Suppressor macrophage (primary cell): Measurements from ENCODE around the gene SLC39A5.
"Not testable (repeated sequence)": the region's sequence is repeated elsewhere in the genome, so short reads cannot be mapped to it uniquely, and the experiment has no call there.

Source experiments
- DNase-seq, 4 experiments: peaks; one replicate each; pipeline ENCODE4 v3.0.0-alpha.2; 2020 to 2022

The SLC39A5 gene

DNA sequence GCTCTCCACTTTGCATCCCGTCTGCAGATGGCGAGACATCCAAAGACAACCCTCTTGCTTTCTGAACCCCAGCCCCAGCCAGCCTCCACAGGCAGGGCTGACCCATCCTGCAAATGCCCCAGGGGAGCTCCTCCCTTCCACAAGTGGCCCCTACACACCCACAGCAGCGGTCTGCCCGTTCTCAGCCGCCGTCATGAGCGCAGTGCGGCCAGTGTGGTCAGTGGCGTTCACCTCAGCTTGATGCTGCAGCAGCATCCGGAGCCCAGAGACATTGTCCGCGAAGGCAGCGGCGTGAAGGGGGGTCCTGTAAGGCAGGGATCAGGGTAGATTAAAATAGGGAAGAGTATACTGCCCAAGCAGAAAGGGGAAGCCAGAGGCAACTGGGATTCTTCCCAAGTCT, 14.6 kb downstream of the SLC39A5 start:
- no peak for DNase-seq

DNA sequence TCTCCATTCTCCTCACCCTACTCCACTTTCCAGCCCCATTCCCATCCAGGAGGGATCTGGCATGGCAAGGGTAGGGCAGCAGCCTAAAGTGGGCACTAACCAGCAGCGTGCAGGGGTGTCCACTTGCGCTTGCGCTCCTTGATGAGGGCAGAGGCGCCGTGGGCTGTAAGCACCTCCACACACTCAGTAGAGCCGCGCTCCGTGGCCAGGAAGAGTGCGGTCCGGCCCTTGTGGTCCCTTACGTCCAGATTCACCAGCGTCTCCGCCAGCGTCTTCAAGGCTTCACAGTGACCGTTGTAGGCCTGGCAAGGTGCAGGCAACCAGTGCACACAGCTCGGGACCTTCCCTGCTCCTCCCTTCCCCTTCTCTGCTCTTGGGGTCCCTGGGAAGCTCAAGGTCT, 18.1 kb downstream of the SLC39A5 start:
- DNase-seq: no peak

DNA sequence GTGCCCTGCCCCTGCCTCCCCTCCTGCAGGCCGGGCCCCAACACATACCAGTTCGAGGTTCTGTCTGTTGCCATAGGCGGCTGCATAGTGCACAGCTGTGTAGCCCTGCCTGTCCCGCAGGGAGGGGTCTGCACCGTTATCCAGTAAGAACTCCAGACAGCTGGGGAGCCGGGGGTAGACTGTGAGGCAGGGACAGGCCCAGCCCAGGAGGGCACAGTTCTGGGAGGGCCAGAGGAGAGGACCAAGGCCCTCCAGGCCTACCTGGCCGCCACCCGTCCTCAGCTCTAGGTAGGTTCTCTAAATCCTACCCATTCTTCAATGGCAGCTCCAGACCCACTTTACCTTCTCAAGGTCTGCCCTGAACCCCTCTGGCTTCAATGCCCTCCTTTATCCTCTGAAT, 18.9 kb downstream of the SLC39A5 start:
- no peak for DNase-seq

DNA sequence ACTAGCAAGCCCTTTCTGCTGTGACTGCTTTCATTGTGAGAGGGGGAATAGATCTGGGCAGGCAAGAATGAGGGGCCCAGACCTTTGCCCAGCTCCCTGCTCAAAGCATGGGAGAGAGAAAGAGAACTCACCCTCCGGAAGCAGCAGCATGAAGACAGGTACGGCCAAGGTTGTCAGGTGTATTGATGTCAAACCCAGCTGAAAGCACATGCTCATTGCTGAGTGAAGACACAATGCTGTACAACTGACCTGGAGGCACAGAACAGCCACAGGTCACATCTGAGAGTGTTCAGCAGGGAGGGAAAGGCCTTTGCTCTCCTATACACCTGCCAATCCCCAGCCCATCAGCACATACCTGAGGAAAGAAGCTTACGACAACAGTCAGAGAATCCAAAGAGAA, 22.8 kb downstream of the SLC39A5 start:
- no peak for DNase-seq

DNA sequence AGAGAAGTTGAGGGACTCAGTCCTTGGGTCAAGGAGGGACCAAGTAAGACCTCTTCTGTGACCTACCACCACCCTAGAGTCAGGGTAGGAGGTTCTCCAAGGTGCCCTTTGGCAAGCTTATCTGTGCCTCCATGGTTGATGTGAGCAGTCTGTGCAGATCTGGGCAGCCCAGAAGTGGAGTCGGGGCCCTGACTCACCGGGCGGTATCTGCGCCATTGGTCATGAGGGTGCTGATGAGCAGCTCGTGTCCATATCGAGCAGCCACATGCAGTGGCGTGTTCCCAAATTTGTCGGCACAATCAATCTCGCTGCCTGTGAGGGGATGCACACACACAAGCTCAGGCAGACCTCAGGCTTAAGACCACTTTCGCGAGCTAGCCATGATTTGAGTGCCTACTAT, 23.2 kb downstream of the SLC39A5 start:
- no peak for DNase-seq

DNA sequence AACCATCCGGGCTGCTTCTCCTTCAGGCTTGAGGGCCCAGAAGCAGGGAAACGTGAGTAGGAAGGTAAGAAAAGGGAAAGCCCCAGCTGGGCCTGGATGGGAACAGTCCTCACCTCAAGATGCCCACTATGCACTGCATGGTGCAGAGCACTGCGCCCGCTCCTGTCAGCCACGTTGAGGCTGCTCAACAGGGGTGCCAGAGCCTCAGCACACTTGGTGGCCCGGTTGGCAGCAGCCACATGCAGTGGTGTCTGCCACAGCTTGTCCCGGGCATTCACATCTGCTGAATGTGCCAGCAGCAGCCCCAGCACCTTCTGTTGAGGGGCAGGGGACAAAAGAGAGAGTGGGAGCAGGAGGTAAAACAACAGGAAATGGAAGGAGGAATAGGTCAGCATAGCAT, 25.8 kb downstream of the SLC39A5 start:
- no peak for DNase-seq

DNA sequence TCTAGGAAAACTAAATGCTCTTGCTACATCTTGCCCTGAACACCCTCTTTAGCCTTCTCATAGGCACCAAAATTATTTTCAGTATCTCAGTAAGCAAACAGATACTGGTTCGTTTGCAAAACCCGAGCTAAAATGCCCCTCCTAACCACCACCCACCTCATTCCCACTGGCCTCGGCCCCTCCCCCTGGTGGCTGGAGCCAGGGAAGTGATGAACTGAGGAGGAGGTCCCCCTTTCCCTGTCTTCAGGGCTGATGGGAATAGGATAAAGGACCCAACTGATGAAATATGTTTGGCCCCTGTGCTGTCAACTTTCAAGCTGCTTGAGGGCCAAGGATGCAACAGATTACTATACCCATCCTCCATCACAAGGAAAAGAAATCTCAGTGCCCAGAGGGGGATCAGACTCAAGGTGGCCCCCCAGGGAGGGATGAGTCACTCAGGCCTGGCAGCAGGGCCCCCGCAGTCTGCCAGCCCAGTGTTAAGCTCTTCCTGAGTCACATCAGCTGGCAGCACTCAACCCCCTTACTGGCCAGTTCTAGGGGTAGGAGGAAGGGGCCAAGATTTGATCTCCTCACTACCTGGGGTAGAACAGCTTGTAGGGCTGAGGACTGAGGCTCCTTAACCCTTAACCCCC, 26.6 kb downstream of the SLC39A5 start:
- no peak for DNase-seq

DNA sequence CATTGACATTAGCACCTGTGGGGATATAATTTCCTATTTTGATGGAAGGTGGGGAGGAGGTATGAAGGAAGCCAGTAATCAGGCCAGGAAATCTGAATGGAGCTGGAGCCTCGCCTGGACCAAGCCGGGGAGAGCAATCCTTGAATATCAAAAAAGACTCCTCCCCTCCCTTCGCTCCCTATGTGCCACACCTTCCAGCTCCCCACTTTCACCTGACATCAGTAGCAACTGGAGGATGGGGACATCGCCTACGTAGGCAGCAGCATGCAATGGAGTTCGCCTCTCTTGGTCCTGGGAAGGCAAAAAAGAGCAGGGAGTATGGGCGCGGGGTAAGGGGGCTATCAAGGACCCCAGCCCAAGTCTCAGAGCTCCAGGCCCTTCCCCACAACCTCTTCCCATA, 27.2 kb downstream of the SLC39A5 start:
- DNase-seq: no peak

DNA sequence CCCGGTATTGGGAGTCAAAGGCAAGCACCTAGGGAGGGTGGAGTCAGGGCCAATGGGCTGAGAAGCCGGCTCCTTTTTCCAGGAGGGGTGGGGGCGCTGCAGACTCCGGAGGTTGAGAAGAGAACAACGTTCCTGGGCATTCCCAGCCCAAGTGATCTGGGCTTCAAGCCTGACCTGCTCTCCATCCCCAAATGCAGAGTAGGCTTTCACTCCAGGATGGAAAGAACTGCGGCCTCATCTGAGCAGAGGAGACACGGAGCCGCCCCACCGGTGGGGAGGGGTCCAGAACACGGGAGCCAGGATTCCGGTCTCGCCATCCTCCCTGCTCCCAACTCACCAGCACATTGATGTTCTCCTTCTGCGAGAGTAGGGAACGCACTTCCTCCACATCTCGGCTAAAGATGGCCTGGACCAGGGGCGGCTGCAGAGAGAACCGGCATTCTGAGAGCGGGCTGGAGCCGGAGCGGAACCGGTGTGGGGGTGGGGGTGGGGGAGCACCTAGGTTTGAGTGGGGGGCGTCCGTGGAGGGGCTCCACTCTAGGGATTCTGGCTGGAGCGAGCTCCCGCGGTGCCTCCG, 27.7 kb downstream of the SLC39A5 start:
- DNase-seq: peak; percentile 4 to 48 (median 26)

DNA sequence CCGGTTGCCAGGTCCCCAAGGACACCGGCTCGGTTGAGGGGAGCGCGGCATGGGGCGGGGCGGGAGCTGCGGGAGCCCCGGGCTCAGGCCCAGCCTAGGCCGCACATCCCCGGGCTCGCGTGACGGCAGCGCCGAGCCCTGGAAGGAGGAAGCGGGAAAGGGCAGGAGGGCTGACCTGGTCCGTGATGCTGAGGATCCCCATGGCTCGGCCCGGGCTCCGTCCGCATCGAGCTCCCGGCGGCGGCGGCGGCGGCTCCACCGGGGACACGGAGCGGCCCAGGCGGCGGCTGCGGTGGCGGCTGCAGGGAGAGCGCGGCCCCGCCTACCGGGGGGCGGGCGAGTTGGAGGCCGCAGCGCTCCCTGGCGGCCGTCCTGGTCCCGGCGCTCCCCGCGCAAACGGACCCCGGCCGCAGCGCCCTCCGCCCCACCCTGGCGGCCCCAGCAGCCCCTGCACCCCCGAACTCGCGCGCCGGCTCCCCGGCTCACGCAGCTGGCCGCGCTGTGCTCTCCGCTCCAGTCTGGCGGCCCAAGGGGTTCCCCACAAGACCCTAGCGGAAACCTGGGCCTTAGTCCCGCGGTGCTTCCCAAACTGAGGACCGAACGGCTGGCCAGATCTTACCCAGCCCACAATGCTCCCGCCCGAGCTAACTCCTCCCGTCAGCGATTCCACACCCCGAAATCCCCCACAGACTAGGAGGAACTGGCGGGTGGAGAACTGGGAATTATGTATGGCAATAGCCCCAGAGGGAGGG, 28.4 kb downstream of the SLC39A5 start, which contains the start of gene ANKRD52:
Gene ANKRD52, minus strand, starts transcription at position 317 of the 752 bp plus-strand sequence. Its CDS starts 115 bp downstream, at position 202.
- peak; percentile 83 to 95 (median 90) for DNase-seq

DNA sequence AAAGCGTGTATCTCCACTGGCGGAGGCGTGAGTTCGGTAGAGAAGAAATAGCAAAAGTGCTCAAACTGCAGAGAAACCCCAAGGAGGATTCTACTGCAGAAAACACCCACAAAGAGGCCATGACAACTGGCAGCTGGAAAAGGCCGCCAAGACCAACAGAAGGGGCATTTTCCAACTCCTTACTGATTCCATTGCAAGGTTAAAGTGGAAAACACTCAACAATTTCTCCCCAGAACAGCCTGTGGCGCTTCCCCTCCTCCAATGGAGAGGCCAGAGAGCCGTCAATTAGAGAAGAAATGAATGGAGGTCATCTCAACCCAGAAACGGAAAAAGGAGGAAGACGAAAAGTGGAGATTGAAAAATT, 29.0 kb downstream of the SLC39A5 start:
- DNase-seq: no peak

DNA sequence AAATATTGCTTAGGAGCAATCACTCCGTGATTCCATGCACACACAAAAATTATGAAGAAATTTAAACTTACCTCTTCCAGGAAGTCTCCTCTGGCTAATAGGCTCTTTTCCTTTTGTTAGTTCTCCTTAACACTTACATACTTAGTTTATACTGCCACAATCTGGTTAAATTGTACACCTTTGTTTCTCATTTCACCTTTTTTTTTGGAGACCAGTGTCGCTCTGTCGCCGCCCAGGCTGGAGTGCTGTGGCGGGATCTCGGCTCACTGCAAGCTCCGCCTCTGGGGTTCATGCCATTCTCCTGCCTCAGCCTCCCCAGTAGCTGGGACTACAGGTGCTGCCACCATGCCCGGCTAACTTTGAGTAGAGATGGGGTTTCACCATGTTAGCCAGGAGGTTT, 30.5 kb downstream of the SLC39A5 start:
- DNase-seq: no peak

DNA sequence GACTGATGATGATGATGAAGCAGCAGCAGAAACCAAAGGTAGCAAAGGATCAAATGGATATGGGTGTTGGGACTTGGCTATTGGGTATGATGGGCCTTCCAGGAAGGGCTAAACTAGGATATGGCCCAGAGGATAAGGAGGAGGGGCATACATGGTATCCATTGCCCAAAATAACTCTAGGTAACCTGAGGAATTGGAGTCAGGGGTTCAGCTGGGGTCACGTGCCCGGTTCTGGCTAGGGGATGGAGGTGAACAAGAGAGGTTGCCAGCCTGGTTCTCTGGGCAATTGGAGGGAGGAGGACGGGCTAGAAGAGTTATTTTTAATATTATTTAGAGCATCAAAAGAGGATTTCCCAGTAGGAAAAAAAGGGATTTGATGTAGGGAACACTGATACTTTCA, 31.1 kb downstream of the SLC39A5 start:
- DNase-seq: no peak

DNA sequence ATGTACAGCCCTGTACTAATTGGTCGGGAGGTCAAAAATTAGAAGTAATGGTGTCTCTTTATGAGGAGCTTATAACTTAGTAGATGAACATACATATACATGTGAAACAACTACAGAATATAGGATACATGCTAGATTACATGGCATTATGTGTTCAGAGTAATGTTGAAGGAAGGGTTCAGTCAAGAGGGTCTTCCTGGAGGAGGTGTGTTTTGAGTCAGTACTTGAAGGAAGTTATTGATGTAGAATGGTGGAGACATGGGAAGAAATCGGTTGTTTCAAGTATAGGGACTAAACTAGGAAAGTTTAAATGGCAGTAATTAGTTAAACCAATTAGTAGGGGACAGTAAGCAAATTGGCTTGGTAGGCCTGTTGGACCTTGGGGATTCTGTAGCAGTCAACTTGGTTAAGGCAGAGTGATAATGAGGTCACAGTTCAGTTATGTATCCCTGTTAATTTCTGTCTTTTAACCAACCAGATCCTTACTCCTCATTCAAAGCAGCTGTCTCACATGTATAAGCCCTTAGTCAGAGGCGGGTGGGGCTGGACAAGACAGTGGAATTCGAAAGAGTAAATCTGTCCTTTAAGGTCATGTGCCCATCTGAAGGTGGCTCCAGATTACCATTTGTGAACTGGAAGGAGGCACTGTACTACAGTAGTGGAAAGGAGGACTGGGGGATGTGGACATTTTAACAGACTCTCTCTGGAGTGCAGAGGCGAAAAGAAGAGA, 31.8 kb downstream of the SLC39A5 start:
- DNase-seq: no peak

DNA sequence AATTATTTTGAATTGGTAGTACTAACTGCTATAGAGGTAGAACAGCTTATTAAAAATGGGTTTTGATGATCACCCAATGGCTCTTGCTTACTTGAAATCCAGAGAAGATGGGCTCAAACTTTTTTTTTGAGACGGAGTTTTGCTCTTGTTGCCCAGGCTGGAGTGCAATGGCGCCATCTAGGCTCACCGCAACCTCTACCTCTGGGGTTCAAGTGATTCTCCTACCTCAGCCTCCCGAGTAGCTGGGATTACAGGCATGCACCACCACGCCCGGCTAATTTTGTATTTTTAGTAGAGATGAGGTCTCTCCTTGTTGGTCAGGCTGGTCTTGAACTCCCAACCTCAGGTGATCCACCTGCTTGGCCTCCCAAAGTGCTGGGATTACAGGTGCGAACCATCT, 33.1 kb downstream of the SLC39A5 start:
- DNase-seq: peak in 1 of 4 experiments; percentile 10

DNA sequence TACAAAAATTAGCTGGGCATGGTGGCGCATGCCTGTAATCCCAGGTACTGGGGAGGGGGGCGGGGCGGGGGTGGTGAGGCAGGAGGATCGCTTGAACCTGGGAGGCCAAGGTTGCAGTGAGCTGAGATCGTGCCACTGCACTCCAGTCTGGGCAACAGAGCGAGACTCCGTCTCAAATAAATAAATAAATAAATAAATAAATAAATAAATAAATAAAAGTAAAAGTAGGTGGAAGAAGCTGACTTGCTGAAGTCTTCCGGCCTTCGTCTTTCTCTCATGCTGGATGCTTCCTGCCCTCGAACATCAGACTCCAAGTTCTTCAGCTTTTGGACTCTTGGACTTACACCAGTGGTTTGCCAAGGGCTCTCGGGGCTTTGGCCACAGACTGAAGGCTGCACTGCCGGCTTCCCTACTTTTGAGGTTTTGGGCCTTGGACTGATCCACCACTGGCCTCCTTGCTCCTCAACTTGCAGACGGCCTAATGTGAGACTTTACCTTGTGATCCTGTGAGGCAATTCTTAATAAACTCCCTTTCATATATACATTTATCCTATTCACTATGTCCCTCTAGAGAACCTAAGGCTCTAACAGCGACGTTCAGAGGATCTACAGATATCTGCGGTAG, 36.3 kb downstream of the SLC39A5 start:
- peak in 2 of 4 experiments; percentile 5 to 17 for DNase-seq

DNA sequence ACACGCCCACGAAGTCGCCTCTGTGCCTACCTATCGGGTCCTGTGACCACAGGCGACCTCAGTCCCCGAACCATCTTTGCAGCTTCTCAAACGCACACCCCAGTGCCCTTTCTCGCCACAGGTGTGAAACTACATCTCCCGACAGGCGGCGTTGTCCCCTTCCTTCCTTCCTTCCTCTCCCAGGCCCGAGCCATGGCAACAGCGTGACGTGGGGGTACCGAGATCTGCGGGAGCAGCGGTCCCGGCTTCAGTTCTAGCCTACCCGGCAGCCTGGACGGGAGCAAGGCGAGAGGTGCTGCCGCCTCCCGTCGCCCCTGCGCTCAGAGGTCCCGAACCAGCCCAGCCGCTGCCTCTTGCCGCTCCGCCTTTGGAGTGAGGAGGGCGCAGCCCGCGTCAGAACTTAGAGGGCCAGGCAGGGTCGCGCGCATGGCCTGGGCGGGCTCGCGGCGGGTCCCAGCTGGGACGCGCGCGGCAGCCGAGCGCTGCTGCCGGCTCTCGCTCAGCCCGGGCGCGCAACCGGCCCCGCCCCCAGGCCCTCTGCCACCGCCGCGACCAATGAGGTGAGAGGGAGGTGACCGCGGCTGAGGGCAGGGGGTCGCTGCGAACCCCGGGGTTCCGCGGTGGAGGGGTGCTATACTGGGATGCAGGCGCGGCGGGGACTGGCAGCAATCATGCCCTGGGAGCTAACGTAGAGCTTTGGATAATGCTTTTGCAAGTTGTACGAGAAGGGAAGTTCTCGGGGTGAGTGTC, 37.0 kb downstream of the SLC39A5 start, which contains the start of gene COQ10A:
Gene COQ10A, plus strand, starts transcription at position 250 of the 750 bp plus-strand sequence. Its CDS starts 177 bp downstream, at position 427.
- DNase-seq: peak; percentile 72 to 89 (median 83)

DNA sequence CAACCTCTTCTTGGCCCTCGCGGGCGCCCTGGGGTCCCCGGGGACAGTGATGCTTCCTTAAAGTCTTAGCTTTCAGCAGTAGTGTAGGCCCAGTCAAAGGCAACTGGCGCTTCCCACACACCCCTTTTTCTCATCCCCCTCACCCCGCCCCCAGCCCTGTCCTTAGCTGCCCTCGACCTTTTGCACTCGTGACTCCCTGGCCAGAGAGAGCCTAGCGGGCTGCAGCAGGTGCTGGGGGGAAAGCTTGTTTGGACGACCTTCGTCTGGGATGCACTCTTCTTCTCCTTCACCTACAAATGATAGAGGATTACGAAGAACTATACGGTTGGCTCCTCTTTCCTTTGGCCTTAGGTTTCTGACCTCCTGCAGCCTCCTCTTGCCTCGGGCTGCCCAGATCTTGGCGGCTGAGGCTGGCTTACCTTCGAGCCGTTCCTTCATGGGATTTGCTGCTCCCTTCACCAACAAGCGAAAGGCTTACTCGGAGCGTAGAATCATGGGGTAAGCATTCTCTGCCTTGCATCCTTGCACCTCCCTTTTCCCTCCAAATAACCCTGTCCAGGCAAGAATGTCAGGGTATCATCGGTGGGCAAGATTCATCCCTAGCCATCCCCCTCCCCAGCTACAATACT, 37.7 kb downstream of the SLC39A5 start:
- DNase-seq: peak in 1 of 4 experiments; percentile 47

DNA sequence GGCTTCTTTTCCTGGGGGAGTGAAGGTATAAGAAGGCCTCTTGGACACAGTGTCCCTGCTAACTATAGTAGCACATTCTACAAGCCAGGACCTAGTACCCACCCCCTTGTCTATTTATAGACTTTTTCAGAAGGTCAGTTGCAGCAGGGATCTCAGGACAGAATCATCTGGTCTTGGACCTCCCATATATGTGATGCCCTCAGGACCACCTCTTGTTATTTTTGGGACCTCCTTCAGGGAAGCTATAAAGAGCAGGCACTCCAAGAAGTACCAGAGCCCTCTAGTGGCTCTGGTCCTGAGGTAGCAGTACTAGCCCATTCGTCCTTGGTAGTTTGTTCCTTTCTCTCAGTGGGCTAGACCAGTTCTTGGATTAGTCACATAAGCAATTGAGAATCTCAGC, 41.2 kb downstream of the SLC39A5 start:
- DNase-seq: peak in 3 of 4 experiments; percentile 13 to 31 (median 23)

DNA sequence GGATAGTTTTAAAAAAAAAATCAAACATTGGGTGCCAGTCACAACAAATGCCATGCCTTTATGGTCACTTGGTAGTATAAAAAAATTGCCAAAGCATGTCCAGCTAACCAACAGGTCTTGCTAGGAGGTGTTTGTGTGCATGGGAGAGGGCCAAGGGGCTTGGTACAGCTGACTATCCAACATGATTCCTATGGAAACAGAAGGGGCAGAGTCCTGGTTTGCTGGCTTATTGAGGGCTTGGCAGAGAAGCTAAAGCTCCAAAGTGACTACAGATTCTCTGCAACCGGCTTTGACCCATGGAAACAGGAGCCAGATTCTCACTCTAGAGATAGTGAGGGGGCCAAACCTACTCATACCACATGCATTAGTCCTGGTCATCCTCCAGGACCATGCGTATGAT, 42.6 kb downstream of the SLC39A5 start:
- not testable (repeated sequence) for DNase-seq

DNA sequence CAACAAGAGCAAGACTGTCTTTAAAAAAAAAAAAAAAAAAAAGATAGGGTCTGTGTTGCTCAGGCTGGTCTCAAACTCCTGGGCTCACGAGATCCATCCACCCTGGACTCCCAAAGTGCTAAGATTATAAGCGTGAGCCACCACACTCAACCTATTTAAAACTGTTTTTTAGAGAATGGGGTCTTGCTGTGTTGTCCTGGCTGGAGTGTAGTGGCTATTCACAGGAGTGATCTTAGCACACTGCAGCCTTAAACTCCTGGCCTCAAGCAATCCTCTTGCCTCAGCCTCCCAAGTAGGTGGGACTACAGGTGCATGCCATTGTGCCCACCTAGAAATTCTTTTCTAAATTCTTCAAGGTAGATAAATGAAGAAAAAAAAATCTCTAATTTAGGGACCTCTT, 44.4 kb downstream of the SLC39A5 start:
- no peak for DNase-seq
